Measurements from ENCODE around the gene COL25A1. TPM values are rescaled to one million over a fixed set of nuclear protein-coding genes. Genes with fewer than 3 reads are reported as not detected.

Gene COL25A1
- total RNA-seq, 1 experiment from 2014 or later: not detected

GRCh38 chr4:109166586-109166985, 135.9 kb downstream of the COL25A1 start:
- no TSS peak for BruUV-seq (replicated peaks)
- H3K9me3 Mint-ChIP-seq (ENCODE audit: low read depth, unreplicated experiment): no peaks in the 10 kb centered on the region
- no peaks in the 10 kb centered on the region for H3K27me3 Mint-ChIP-seq (ENCODE audit: unreplicated experiment)
- no peak for DNase-seq
- peaks cover 9% of the 10 kb centered on the region for H3K4me1 Mint-ChIP-seq (ENCODE audit: low read depth, unreplicated experiment)
- no peak overlapping the region for H3K4me3 Mint-ChIP-seq (ENCODE audit: low read depth, unreplicated experiment)
- no peaks in the 10 kb centered on the region for H3K36me3 Mint-ChIP-seq (ENCODE audit: insufficient read depth, unreplicated experiment)
- TF ChIP-seq, protein P1, sequence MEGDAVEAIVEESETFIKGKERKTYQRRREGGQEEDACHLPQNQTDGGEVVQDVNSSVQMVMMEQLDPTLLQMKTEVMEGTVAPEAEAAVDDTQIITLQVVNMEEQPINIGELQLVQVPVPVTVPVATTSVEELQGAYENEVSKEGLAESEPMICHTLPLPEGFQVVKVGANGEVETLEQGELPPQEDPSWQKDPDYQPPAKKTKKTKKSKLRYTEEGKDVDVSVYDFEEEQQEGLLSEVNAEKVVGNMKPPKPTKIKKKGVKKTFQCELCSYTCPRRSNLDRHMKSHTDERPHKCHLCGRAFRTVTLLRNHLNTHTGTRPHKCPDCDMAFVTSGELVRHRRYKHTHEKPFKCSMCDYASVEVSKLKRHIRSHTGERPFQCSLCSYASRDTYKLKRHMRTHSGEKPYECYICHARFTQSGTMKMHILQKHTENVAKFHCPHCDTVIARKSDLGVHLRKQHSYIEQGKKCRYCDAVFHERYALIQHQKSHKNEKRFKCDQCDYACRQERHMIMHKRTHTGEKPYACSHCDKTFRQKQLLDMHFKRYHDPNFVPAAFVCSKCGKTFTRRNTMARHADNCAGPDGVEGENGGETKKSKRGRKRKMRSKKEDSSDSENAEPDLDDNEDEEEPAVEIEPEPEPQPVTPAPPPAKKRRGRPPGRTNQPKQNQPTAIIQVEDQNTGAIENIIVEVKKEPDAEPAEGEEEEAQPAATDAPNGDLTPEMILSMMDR (IDR thresholded peaks at IDR 0.05; ENCODE audit: unreplicated experiment): no peak
- CTCF ChIA-PET: no interaction called here
- no peak overlapping the region for H3K27ac Mint-ChIP-seq (ENCODE audit: unreplicated experiment)
- intact Hi-C loops (cut with micrococcal nuclease; ENCODE audit: unreplicated experiment): no loop called here

- BruUV-seq (replicated peaks): no TSS peak
- CTCF ChIA-PET: no interaction called here
- TF ChIP-seq, protein P1 (IDR thresholded peaks at IDR 0.05; ENCODE audit: unreplicated experiment): no peak
Measured at GRCh38 chr4:109166126-109166525, 136.3 kb downstream of the COL25A1 start.

GRCh38 chr4:109164011-109164410, 138.4 kb downstream of the COL25A1 start:
- Mint-ChIP-seq H3K4me1 (ENCODE audit: low read depth, unreplicated experiment) (peaks cover 4% of the 10 kb centered on the region), H3K27me3 (ENCODE audit: unreplicated experiment) (no peaks in the 10 kb centered on the region), H3K9me3 (ENCODE audit: low read depth, unreplicated experiment) (no peaks in the 10 kb centered on the region), H3K27ac (ENCODE audit: unreplicated experiment) (no peak overlapping the region), H3K36me3 (ENCODE audit: insufficient read depth, unreplicated experiment) (no peaks in the 10 kb centered on the region), H3K4me3 (ENCODE audit: low read depth, unreplicated experiment) (no peak overlapping the region)
- CTCF ChIA-PET: no interaction called here
- peak; percentile 17 for DNase-seq
- intact Hi-C loops (cut with micrococcal nuclease; ENCODE audit: unreplicated experiment): no loop called here
- TF ChIP-seq, protein P1 (IDR thresholded peaks at IDR 0.05; ENCODE audit: unreplicated experiment): no peak
- BruUV-seq (replicated peaks): no TSS peak

More at GRCh38 chr4:109166126-109166525, 136.3 kb downstream of the COL25A1 start:
- no peak for DNase-seq
- H3K4me3 Mint-ChIP-seq (ENCODE audit: low read depth, unreplicated experiment): no peak overlapping the region
- no peaks in the 10 kb centered on the region for H3K36me3 Mint-ChIP-seq (ENCODE audit: insufficient read depth, unreplicated experiment)
- H3K27ac Mint-ChIP-seq (ENCODE audit: unreplicated experiment): no peak overlapping the region
- H3K9me3 Mint-ChIP-seq (ENCODE audit: low read depth, unreplicated experiment): no peaks in the 10 kb centered on the region
- intact Hi-C loops (cut with micrococcal nuclease; ENCODE audit: unreplicated experiment): no loop called here
- no peaks in the 10 kb centered on the region for H3K27me3 Mint-ChIP-seq (ENCODE audit: unreplicated experiment)
- peaks cover 9% of the 10 kb centered on the region for H3K4me1 Mint-ChIP-seq (ENCODE audit: low read depth, unreplicated experiment)

- no peak overlapping the region for H3K27ac Mint-ChIP-seq (ENCODE audit: unreplicated experiment)
- intact Hi-C loops (cut with micrococcal nuclease; ENCODE audit: unreplicated experiment): no loop called here
- CTCF ChIA-PET: no interaction called here
- TF ChIP-seq, protein P1 (IDR thresholded peaks at IDR 0.05; ENCODE audit: unreplicated experiment): no peak
- no peaks in the 10 kb centered on the region for H3K27me3 Mint-ChIP-seq (ENCODE audit: unreplicated experiment)
- no TSS peak for BruUV-seq (replicated peaks)
- H3K36me3 Mint-ChIP-seq (ENCODE audit: insufficient read depth, unreplicated experiment): no peaks in the 10 kb centered on the region
- H3K9me3 Mint-ChIP-seq (ENCODE audit: low read depth, unreplicated experiment): no peaks in the 10 kb centered on the region
- H3K4me1 Mint-ChIP-seq (ENCODE audit: low read depth, unreplicated experiment): no peaks in the 10 kb centered on the region
- no peak overlapping the region for H3K4me3 Mint-ChIP-seq (ENCODE audit: low read depth, unreplicated experiment)
- DNase-seq: no peak
Measured at GRCh38 chr4:109163493-109163892, 139.0 kb downstream of the COL25A1 start.
